Mucosa of descending colon (tissue), 3 donors: ENCODE data around the gene PPFIA1. TPM values are rescaled to one million over a fixed set of nuclear protein-coding genes. Genes with fewer than 3 reads are reported as not detected.

Experiments
- ATAC-seq: fragments of 200-7000 bp; cut with Tn5 transposase; one replicate; pipeline ENCODE4 v1.9.1; 2020; ENCODE audit warnings: mild to moderate bottlenecking, moderate library complexity
- DNase-seq, 3 donors: peaks; one replicate each; pipeline ENCODE4 v3.0.0-alpha.2; 2020
- H3K36me3 ChIP-seq: fragments of 200-600 bp; one replicate; pipeline ENCODE4 v1.8.0; 2021; ENCODE audit warnings: low read depth, mild to moderate bottlenecking
- H3K4me1 ChIP-seq: fragments of 200-600 bp; one replicate; pipeline ENCODE4 v1.8.0; 2021; ENCODE audit warnings: low read depth, mild to moderate bottlenecking
- H3K4me3 ChIP-seq: fragments of 200-600 bp; one replicate; pipeline ENCODE4 v1.8.0; 2021; ENCODE audit warnings: mild to moderate bottlenecking
- H3K9me3 ChIP-seq: fragments of 200-600 bp; one replicate; pipeline ENCODE4 v1.8.0; 2021; ENCODE audit warnings: mild to moderate bottlenecking
- CTCF ChIP-seq: fragments of 200-600 bp; IDR thresholded peaks from one replicate; pipeline ENCODE4 v1.8.0; 2022; ENCODE audit warnings: antibody characterized with exemption, mild to moderate bottlenecking
- intact Hi-C, 2 donors: fragments of 100-400 bp; cut with DNase I in 1 of 2; cut with micrococcal nuclease in 1 of 2; formaldehyde crosslinking; loops; one replicate each; pipeline versions ENCODE4 v1.11.0 to v1.11.1; 2022; cut with DNase I, micrococcal nuclease
- total RNA-seq, 3 donors: library from RNA; stranded (reverse); fragmentation: NEBNext Ultra II Directional in 2 of 3; extraction: Animal tissue kit (Norgen Biotek cat#: 25700) in 2 of 3; gene quantifications; one replicate each; pipeline versions ENCODE4 v1.2.1 to v1.2.4, GENCODE V29; 2021 to 2023
- donor health status: DM: no; HTN: no; CAD: no; lungs with moderate emphysema.
- donor health status: DM: no; HTN: no; CAD: no.
- donor health status: DM: no; HTN: yes; CAD: no.

The PPFIA1 gene
- total RNA-seq, 3 donors from 2014 or later, result 58.5 to 65.7 (median 65.0) TPM

GRCh38 chr11:70429724-70430521 lies 159.4 kb downstream of the PPFIA1 start:
- intact Hi-C loops, result no loop called here
- DNase-seq, result no peak
- no peaks in the 10 kb centered on the region for H3K4me1 ChIP-seq
- peaks cover 4% of the 10 kb centered on the region for H3K36me3 ChIP-seq
- ATAC-seq, result no peak
- no peak overlapping the region for H3K4me3 ChIP-seq
- H3K9me3 ChIP-seq, result no peaks in the 10 kb centered on the region
- no peak for TF ChIP-seq CTCF

GRCh38 chr11:70430671-70431574 lies 160.4 kb downstream of the PPFIA1 start:
- no peak for TF ChIP-seq CTCF
- DNase-seq, result no peak
- H3K36me3 ChIP-seq, result peaks cover 4% of the 10 kb centered on the region
- H3K4me3 ChIP-seq, result no peak overlapping the region
- no peaks in the 10 kb centered on the region for H3K4me1 ChIP-seq
- H3K9me3 ChIP-seq, result no peaks in the 10 kb centered on the region
- intact Hi-C loops, result no loop called here
- no peak for ATAC-seq

- H3K4me1 ChIP-seq, result no peaks in the 10 kb centered on the region
- DNase-seq (no peak), ATAC-seq (no peak)
- H3K36me3 ChIP-seq, result peaks cover 4% of the 10 kb centered on the region
- TF ChIP-seq CTCF, result no peak
- H3K4me3 ChIP-seq, result no peak overlapping the region
- intact Hi-C loops, result no loop called here
- no peaks in the 10 kb centered on the region for H3K9me3 ChIP-seq
Measured at GRCh38 chr11:70431611-70432010, 161.1 kb downstream of the PPFIA1 start.

GRCh38 chr11:70432065-70432464 lies 161.6 kb downstream of the PPFIA1 start:
- Histone ChIP-seq H3K4me1 (no peaks in the 10 kb centered on the region), H3K4me3 (no peak overlapping the region), H3K9me3 (no peaks in the 10 kb centered on the region), H3K36me3 (peaks cover 4% of the 10 kb centered on the region)
- intact Hi-C loops, result no loop called here
- TF ChIP-seq CTCF, result no peak
- ATAC-seq, result peak; percentile 19
- DNase-seq, result no peak

- intact Hi-C loops, result no loop called here
- no peak for ATAC-seq
- no peaks in the 10 kb centered on the region for H3K4me1 ChIP-seq
- H3K36me3 ChIP-seq, result peaks cover 4% of the 10 kb centered on the region
- no peak for DNase-seq
- no peak overlapping the region for H3K4me3 ChIP-seq
- TF ChIP-seq CTCF, result no peak
- H3K9me3 ChIP-seq, result no peaks in the 10 kb centered on the region
Measured at GRCh38 chr11:70432580-70432979, 162.1 kb downstream of the PPFIA1 start.
